Measurements from ENCODE around the gene RXRA. TPM values are rescaled to one million over a fixed set of nuclear protein-coding genes. Genes with fewer than 3 reads are reported as not detected.

RXRA gene
- total RNA-seq, 1 experiment from 2014 or later: 29.9 TPM

GRCh38 chr9:134453776-134454475 lies 127.7 kb downstream of the RXRA start:
- no peaks in the 10 kb centered on the region; the same call in none of the 2 replicates for H3K27me3 Mint-ChIP-seq (ENCODE audit: low read depth)
- Histone ChIP-seq H3K23ac (ENCODE audit: insufficient read length, low read depth, low read length) (no peak overlapping the region), H3K9ac (ENCODE audit: extremely low read depth, insufficient read length, low read length) (no peak overlapping the region), H4K91ac (ENCODE audit: insufficient read length, low read depth, low read length) (no peak overlapping the region), H2AFZ (ENCODE audit: low read length) (no peak overlapping the region), H3K4me2 (ENCODE audit: insufficient read depth, insufficient read length, low read length) (no peak overlapping the region), H2BK12ac (ENCODE audit: insufficient read length, low read depth, low read length) (no peak overlapping the region), H3K79me1 (ENCODE audit: insufficient read depth, low read depth, low read length, poor library complexity, severe bottlenecking) (no peaks in the 10 kb centered on the region), H3K18ac (ENCODE audit: insufficient read length, low read depth, low read length) (no peak overlapping the region), H4K5ac (ENCODE audit: insufficient read length, low read depth, low read length) (no peak overlapping the region), H3K27ac (ENCODE audit: insufficient read length, low read depth, low read length) (no peak overlapping the region), H3K27me3 (ENCODE audit: insufficient read depth, low read length) (no peaks in the 10 kb centered on the region), H3K9me3 (ENCODE audit: control insufficient read depth, low read depth, low read length) (no peaks in the 10 kb centered on the region), H2BK120ac (ENCODE audit: low read depth, low read length, poor library complexity, severe bottlenecking) (no peak overlapping the region), H3K79me2 (ENCODE audit: insufficient read depth, low read length) (no peaks in the 10 kb centered on the region), H3K14ac (ENCODE audit: insufficient read depth, low read length) (no peak overlapping the region), H3K4ac (ENCODE audit: low read depth, low read length) (no peak overlapping the region), H2BK15ac (ENCODE audit: low read depth, low read length) (no peak overlapping the region), H2AK5ac (ENCODE audit: insufficient read length, low read length) (no peak overlapping the region), H4K20me1 (ENCODE audit: control insufficient read depth, insufficient read depth, insufficient read length) (peaks cover 5% of the 10 kb centered on the region), H2BK5ac (ENCODE audit: insufficient read length, low read length) (no peak overlapping the region), H3K23me2 (ENCODE audit: insufficient read length, low read depth, low read length, poor library complexity, severe bottlenecking) (no peaks in the 10 kb centered on the region), H4K8ac (replicated peaks; ENCODE audit: insufficient read length, low read depth, low read length) (no peak overlapping the region), H2BK20ac (ENCODE audit: low read depth, low read length, poor library complexity, severe bottlenecking) (no peak overlapping the region), H3K4me1 (ENCODE audit: insufficient read depth, low read length) (no peaks in the 10 kb centered on the region), H3T11ph (ENCODE audit: low read length) (no peak overlapping the region), H3K56ac (ENCODE audit: insufficient read length, low read depth, low read length) (no peak overlapping the region)
- H3K9me3 Mint-ChIP-seq: peaks cover 6 to 8% of the 10 kb centered on the region in 2 experiments
- no peak for DNase-seq
- WGBS (ENCODE audit: extremely low coverage, insufficient read length, low lambda C conversion rate): no CpG with 5 or more reads among the region's 23 CpGs
- peaks cover 6 to 10% of the 10 kb centered on the region in 2 experiments for H3K4me1 Mint-ChIP-seq
- H3K4me3 Mint-ChIP-seq: no peak overlapping the region
- no peak overlapping the region for H3K27ac Mint-ChIP-seq
- no peaks in the 10 kb centered on the region; a peak in 1 of 7 replicates for H3K36me3 Mint-ChIP-seq (ENCODE audit: insufficient read depth in 1 of 3, low read depth in 3 of 3)
- TF ChIP-seq CTCF (conservative IDR thresholded peaks at IDR 0.05): no peak
